SH-SY5Y (cell line): Measurements from ENCODE around the gene UST.

Experiments
- GATA2 ChIP-seq: IDR thresholded peaks from 2 replicates; pipeline ENCODE4 v1.6.1; 2011; ENCODE audit warnings: mild to moderate bottlenecking, low read depth, low read length
- GATA3 ChIP-seq: IDR thresholded peaks from 2 replicates; pipeline ENCODE4 v1.6.1; 2011; ENCODE audit warnings: low read depth, mild to moderate bottlenecking, low read length, moderate library complexity

DNA sequence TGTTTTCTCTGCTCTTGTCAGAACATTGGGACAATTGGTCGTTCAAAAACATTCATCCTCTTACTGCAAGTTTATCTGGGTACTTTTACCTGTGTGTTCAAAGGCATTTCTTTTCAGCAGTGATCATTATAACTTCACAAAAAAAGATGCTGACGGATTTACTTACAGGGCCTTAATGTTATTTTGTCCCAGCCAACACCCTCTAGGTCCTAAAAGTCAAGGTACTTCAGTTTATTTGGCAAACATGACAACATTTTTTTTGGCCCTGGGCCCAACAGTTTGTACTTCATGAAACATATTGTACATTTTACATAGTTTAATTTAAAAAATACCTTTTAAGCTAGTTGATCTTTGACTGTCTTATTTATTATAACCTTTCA, 329.5 kb downstream of the UST start:
- TF ChIP-seq GATA2 (no peak), GATA3 (no peak)
